DMS114 treated with DMSO at 0.1 percent for 48 hours (cell line): ENCODE measurements around the gene VPS50.
"Not testable (repeated sequence)": the region's sequence is repeated elsewhere in the genome, so short reads cannot be mapped to it uniquely, and the experiment has no call there.

Experiments
- DNase-seq: peaks from one replicate; lab custom pipeline; 2025; ENCODE audit not compliant: unreplicated experiment; lab: John Stamatoyannopoulos, UW

VPS50 gene

DNA sequence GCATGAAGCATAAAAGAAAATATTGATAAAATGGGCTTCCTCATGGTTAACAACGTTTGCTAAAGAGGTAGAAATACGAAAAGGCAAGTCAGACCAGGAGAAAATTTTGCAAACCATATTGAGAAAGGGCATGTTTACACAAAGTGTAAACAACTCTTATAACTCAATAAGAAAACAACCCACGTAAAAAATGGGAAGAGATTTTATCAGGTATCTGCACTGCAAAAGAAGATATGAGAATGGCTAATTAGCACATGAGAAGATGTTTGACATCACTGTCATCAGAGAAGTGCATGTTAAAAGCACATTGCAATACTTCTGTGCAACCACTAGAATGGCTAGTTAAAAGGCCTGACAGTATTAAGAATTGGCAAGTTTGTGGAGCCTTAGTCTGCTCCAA lies 99.5 kb downstream of the VPS50 start:
- DNase-seq, result no peak

DNA sequence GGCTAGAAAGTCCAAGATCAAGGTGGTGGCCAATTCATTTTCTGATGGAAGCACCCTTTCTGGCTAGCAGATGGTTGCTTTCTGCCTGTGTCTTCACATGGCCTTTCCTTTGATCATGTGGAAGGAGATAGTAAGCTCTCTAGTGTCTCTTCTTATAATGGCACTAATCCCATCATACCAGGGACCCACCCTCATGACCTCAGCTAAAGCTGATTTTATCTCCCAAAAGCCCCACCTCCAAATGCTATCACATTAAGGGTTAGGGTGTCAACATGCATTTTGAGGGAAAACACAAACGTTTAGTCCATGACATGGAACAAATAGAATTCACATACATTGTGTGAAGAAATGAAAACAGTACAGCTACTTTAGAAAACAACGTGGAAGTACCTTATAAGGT lies 100.0 kb downstream of the VPS50 start:
- no peak for DNase-seq

- no peak for DNase-seq
Observed at GRCh38 chr7:93337052-93337451, 104.9 kb downstream of the VPS50 start.

GRCh38 chr7:93342178-93342577 lies 110.0 kb downstream of the VPS50 start:
- DNase-seq, result not testable (repeated sequence)

- DNase-seq, result no peak
Observed at GRCh38 chr7:93350338-93350737, 118.2 kb downstream of the VPS50 start.

DNA sequence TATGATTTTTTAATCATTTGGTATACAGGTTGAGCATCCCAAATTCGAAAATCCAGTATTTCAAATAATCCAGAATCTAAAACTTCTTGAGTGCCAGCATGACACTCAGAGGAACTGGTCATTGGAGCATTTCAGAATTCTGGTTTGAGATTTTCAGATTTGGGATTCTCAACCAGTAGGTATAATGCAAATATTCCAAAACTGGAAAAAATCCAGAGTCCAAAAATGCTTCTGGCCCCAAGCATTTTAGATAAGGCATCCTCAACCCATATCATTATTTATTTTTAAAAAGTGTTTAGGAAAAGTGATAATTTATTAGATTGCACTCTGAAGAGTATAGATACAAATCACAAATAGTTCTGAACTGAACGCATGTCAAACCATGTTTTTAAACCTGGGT lies 120.7 kb downstream of the VPS50 start:
- no peak for DNase-seq

GRCh38 chr7:93354815-93355214 lies 122.6 kb downstream of the VPS50 start:
- no peak for DNase-seq

GRCh38 chr7:93359520-93360198 lies 127.5 kb downstream of the VPS50 start:
- DNase-seq, result no peak

- DNase-seq, result no peak
Observed at GRCh38 chr7:93361853-93362252, 129.7 kb downstream of the VPS50 start.

- no peak for DNase-seq
Observed at GRCh38 chr7:93364806-93365205, 132.6 kb downstream of the VPS50 start.

GRCh38 chr7:93365341-93365740 lies 133.2 kb downstream of the VPS50 start:
- no peak for DNase-seq

DNA sequence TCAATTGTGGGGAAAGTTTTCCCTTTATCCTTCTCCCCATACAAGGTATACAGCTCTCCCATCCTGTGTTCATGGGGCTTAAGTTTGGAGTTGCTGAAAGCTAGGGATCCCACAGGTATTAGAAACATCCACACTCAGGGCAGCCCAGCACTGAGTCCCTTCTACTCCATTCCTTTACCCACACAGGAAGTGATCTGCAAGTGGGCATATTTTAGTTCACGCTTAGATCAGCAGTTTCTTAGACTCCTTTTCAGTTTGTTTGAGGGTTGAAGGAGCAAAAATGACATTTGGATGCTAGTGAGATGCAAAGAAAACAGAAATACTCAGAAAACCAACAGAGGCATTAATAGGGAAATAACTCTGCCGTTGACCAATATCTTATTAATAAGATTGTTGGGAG lies 134.7 kb downstream of the VPS50 start:
- no peak for DNase-seq

GRCh38 chr7:93367254-93367653 lies 135.1 kb downstream of the VPS50 start:
- no peak for DNase-seq

- DNase-seq, result not testable (repeated sequence)
Observed at GRCh38 chr7:93370937-93371336, 138.8 kb downstream of the VPS50 start.

DNA sequence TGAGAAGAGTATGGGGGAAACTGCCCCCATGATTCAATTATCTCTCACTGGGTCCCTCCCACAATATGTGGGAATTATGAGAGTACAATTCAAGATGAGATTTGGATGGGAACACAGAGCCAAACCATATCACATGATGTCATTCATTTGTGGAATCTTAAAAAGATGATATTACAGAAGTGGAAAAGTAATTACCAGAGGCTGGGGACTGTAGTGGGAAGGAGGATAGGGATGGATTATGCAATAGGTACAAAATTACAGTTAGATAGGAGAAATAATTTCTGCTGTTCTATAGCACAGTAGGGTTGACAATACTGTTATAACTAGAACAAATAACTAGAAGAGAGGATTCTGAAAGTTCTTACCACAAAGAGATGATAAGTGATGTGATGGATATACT lies 141.4 kb downstream of the VPS50 start:
- DNase-seq, result no peak

DNA sequence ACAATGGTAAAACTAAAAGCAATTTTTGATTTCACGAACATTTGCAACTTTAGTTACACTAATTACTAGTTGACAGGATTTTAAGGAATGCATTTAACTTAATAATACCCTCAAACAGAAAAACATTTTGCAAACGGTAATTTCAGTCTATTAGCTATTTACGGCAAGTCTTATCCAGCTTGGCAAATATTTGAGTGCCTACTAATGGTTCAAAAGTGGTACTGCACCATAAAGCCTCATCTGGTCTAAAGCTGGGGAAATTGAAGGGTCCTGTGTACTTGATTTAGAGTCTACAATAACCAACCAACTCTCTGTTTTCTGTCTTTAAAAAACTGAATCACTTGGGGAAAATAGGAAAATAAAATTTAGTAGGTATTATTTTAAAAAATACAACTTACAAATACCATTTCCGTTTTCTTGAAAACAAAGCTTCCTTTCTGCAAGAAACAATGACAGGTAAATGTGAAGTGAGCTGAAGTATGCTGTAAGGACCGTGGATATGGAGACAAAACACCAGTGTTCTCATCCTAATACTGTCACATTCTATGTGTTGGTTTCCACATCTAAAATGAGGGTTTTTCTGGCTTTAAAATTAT lies 142.3 kb downstream of the VPS50 start:
- DNase-seq, result peak; percentile 12

GRCh38 chr7:93375603-93376002 lies 143.4 kb downstream of the VPS50 start:
- no peak for DNase-seq

- DNase-seq, result no peak
Observed at GRCh38 chr7:93378131-93378760, 146.1 kb downstream of the VPS50 start.

GRCh38 chr7:93382362-93382761 lies 150.2 kb downstream of the VPS50 start:
- DNase-seq, result no peak

- no peak for DNase-seq
Observed at GRCh38 chr7:93390660-93391059, 158.5 kb downstream of the VPS50 start.

- no peak for DNase-seq
Observed at GRCh38 chr7:93392984-93393383, 160.8 kb downstream of the VPS50 start.

DNA sequence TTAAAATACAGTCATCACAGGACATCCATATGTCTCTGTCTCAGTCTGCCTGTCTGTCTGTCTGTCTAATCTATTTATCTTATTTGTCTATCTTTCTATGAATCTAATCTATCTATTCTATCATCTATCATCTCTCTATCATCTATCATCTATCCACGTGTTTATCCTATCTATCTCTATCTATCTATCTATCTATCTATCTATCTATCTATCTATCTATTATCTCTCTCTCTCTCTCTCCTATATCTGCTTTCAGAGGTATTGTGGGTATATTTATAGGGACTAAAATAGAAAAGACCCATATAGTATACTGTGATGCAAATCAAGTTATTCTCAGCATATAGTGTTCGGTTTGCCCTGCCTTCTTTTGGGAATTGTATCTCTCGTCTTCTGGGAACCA lies 167.5 kb downstream of the VPS50 start:
- no peak for DNase-seq

DNA sequence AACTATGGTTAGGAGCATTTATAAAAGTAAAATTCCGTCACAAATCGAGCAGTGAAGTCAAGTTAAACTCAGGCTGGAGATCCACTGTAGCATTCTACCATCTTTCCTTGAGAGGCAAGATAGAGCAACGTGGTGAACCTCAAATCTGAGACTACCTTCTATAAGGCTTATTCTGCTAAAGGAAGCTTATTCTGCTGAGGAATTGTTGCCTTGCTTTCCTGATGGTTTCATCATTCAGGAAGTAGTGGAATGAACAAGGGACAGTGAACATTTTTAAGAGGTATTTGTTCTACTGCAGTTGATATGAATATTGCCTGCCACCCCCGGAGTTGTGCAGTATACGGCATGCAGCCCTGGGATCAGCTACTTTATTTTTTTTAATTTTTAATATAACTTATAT lies 170.8 kb downstream of the VPS50 start:
- no peak for DNase-seq
